HepG2 (cell line): ENCODE measurements around the gene SULT4A1. TPM values are rescaled to one million over a fixed set of nuclear protein-coding genes. Genes with fewer than 3 reads are reported as not detected.

Source experiments
- ATAC-seq: fragments of 200-7000 bp; cut with Tn5 transposase; 3 replicates; pipeline ENCODE4 v1.9.1; 2020; ENCODE audit warnings: mild to moderate bottlenecking, moderate library complexity
- BruUV-seq: library from RNA; stranded (reverse); fragments of 400-500 nt; replicated peaks from 2 replicates; lab custom pipeline; 2021; lab: Mats Ljungman, UMichigan
- CTCF ChIA-PET: fragments of 300-600 bp; formaldehyde crosslinking; extraction: SDS; loops from one replicate; lab custom pipeline; 2021; ENCODE audit warnings: low total read pairs, inconsistent platforms, low intra/inter-chr PET ratio; lab: Yijun Ruan, JAX
- POLR2A ChIA-PET: fragments of 350-600 bp; sonication (Branson Sonifier 250); formaldehyde crosslinking; loops from one replicate; lab custom pipeline; 2020; ENCODE audit warnings: antibody characterized with exemption, inconsistent platforms; lab: Yijun Ruan, JAX
- DNase-seq: peaks from one replicate; pipeline ENCODE4 v3.0.0-alpha.2; 2015; ENCODE audit warnings: low spot score
- FAIRE-seq: peaks from 3 replicates; lab custom pipeline; 2011; peaks lifted over from hg19 to GRCh38; lab: Jason Lieb, UNC
- H2AFZ ChIP-seq: one replicate; pipeline ENCODE4 v1.6.1; 2011; ENCODE audit warnings: low read length, inconsistent platforms
- H3K27ac ChIP-seq: fragments of 300-600 bp; 3 replicates; pipeline ENCODE4 v1.8.0; 2011; ENCODE audit warnings: mixed run types, mild to moderate bottlenecking, mixed read lengths, low read length, inconsistent platforms; ENCODE audit not compliant: insufficient read depth; ENCODE audit errors: extremely low read length
- H3K27me3 ChIP-seq, 2 experiments: fragments of 200-600 bp in 1 of 2; 2 replicates in 1 of 2; 3 replicates in 1 of 2; pipeline versions ENCODE4 v1.6.0 to v1.8.0; 2011; ENCODE audit warnings: low read length in 2 of 2, mild to moderate bottlenecking in 2 of 2, moderate library complexity in 2 of 2, inconsistent platforms in 1 of 2; ENCODE audit not compliant: insufficient read depth in 2 of 2, control insufficient read depth in 1 of 2
- H3K36me3 ChIP-seq, 2 experiments: fragments of 200-600 bp in 1 of 2; replicated peaks in 1 of 2; 2 replicates in 1 of 2; 3 replicates in 1 of 2; pipeline versions ENCODE4 v1.5.1 to v1.8.0; 2011; ENCODE audit warnings: low read length in 2 of 2, inconsistent platforms in 1 of 2; ENCODE audit not compliant: insufficient read depth in 2 of 2, control insufficient read depth in 1 of 2
- H3K4me1 ChIP-seq: 2 replicates; pipeline ENCODE4 v1.5.1; 2012; ENCODE audit warnings: low read length, inconsistent platforms; ENCODE audit not compliant: insufficient read depth
- H3K4me2 ChIP-seq: 2 replicates; pipeline ENCODE4 v1.6.0; 2011; ENCODE audit warnings: low read depth, low read length, inconsistent platforms
- H3K4me3 ChIP-seq, 3 experiments: fragments of 200-600 bp in 1 of 3; sonication (generic), shearing (Covaris generic) in 1 of 3; replicated peaks in 1 of 3; 2 replicates each; pipeline ENCODE4 v1.5.1; 2011 to 2016; ENCODE audit warnings: low read length in 3 of 3, inconsistent platforms in 2 of 3, low read depth in 2 of 3, mild to moderate bottlenecking in 2 of 3, control low read depth in 1 of 3, mixed read lengths in 1 of 3; ENCODE audit not compliant: insufficient read depth in 1 of 3
- H3K79me2 ChIP-seq: one replicate; pipeline ENCODE4 v1.6.1; 2011; ENCODE audit warnings: low read length, inconsistent platforms; ENCODE audit not compliant: insufficient read depth
- H3K9ac ChIP-seq: 2 replicates; pipeline ENCODE4 v1.6.0; 2011; ENCODE audit warnings: mild to moderate bottlenecking, low read depth, low read length, inconsistent platforms; ENCODE audit not compliant: insufficient read depth
- H3K9me3 ChIP-seq: 2 replicates; pipeline ENCODE4 v1.5.1; 2012; ENCODE audit warnings: mild to moderate bottlenecking, low read length
- H4K20me1 ChIP-seq: 2 replicates; pipeline ENCODE4 v1.6.0; 2011; ENCODE audit warnings: inconsistent platforms, mild to moderate bottlenecking, low read length, moderate library complexity; ENCODE audit not compliant: insufficient read depth
- CENPT ChIP-seq: sonication (generic); formaldehyde crosslinking; IDR thresholded peaks from 2 replicates; pipeline ENCODE4 v1.8.0; 2022; ENCODE audit warnings: low read depth, mild to moderate bottlenecking, moderate library complexity, missing genetic modification reagents
- CHD4 ChIP-seq: fragments of 200-600 bp; sonication (generic); IDR thresholded peaks from 2 replicates; pipeline ENCODE4 v1.7.0; 2017; ENCODE audit warnings: mild to moderate bottlenecking, low read length, borderline replicate concordance
- FOXK2 ChIP-seq: fragments of 450-650 bp; IDR thresholded peaks from 2 replicates; pipeline ENCODE4 v1.6.1; 2016
- MBD4 ChIP-seq: IDR thresholded peaks from 2 replicates; pipeline ENCODE4 v1.6.1; 2012; ENCODE audit warnings: low read length, inconsistent platforms, borderline replicate concordance
- MTF2 ChIP-seq: sonication (generic); formaldehyde crosslinking; IDR thresholded peaks from 2 replicates; pipeline ENCODE4 v1.5.0; 2020; ENCODE audit warnings: missing genetic modification reagents, borderline replicate concordance
- THAP8 ChIP-seq: sonication (generic); formaldehyde crosslinking; IDR thresholded peaks from 2 replicates; pipeline ENCODE4 v1.5.1; 2020; ENCODE audit warnings: missing genetic modification reagents, mild to moderate bottlenecking, borderline replicate concordance
- ZNF235 ChIP-seq: sonication (generic); formaldehyde crosslinking; IDR thresholded peaks from 2 replicates; pipeline ENCODE4 v1.8.1; 2023; ENCODE audit warnings: mild to moderate bottlenecking, missing genetic modification reagents, borderline replicate concordance
- WGBS: methylation state at CpG from one replicate; pipeline ENCODE4 v1.1.6; 2017; ENCODE audit warnings: low lambda C conversion rate; 5-methylcytosine and 5-hydroxymethylcytosine counted together
- in situ Hi-C: cut with HindIII; loops from 2 replicates; pipeline ENCODE4 v1.10.0; 2017; ENCODE audit warnings: low pct_unique_long_range_greater_than_20kb; ENCODE audit not compliant: extremely low pct_ligation_motif_present
- intact Hi-C: fragments of 100-400 bp; cut with micrococcal nuclease; formaldehyde crosslinking; loops from one replicate; pipeline ENCODE4 v1.10.0; 2022; ENCODE audit not compliant: unreplicated experiment
- polyA plus RNA-seq, 8 experiments: library from polyadenylated mRNA; depleted of rRNA in 3 of 8; stranded (reverse) in 7 of 8; unstranded in 1 of 8; fragments of >200 nt; fragmentation: Illumina TruSeq in 4 of 8; extraction: Trizol in 4 of 8; gene quantifications; 2 replicates each; pipeline versions ENCODE4 v1.2.1 to v1.2.3, GENCODE V29; 2011 to 2016; ENCODE audit warnings: low read depth in 4 of 8, missing spikeins in 1 of 8, mixed read lengths in 1 of 8; ENCODE audit not compliant: insufficient read depth in 1 of 8
- total RNA-seq, 5 experiments: library from RNA; depleted of rRNA; stranded (reverse); fragments of >200 nt; fragmentation: Illumina TruSeq; extraction: Trizol; gene quantifications; 2 replicates each; pipeline ENCODE4 v1.2.3, GENCODE V29; 2016; ENCODE audit warnings: low read depth in 1 of 5

SULT4A1 gene
- total and polyA plus RNA-seq, 2 of the 13 experiments (the other 11 are each of a cell fraction or from before 2014, with no cell fraction given): not detected

DNA sequence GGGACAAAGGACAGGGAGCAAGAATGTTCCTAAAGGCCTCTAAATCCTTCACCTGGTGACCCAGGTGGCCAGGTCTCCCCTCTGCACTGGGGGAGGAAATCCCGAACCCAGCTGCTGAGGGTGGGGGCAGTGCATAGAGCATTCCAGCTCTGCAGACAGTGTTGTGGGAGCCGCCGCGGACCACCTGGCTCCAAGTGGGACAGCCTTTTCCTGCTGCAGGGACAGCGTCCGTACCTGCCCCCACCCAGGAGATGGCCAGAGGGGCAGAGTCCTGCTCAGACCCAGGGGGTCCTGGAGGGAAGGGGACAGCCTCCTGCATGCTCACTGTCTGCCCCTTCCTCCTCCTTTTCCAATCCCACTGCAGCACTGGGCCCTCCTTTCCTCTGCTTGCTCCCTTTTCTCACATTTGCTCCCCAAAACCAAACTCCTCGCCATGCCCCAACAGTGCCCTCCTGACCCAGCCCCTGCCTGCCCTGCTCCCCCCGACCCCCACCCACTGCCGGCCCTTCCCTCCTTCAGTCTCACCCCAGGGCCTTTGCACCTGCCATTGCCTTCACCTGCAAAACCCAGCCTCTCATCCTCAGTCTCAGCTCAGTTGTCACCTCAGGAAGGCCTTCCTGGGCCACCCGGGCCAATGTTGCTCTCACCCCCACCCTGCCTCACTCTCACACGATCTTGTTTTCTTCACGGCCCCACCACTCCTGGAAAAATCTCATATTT is 16.7 kb upstream of the SULT4A1 start:
- H3K79me2 ChIP-seq: no peaks in the 10 kb centered on the region
- no peaks in the 10 kb centered on the region for H3K4me1 ChIP-seq
- no peak overlapping the region for H3K27ac ChIP-seq
- POLR2A ChIA-PET: no interaction called here
- intact Hi-C loops (no loop called here), in situ Hi-C loops (loop anchor here (25.0 kb wide), 1 partner anchor 758 kb away; no protein-coding TSS in a partner anchor)
- H3K9me3 ChIP-seq: no peaks in the 10 kb centered on the region
- no peak overlapping the region for H3K4me2 ChIP-seq
- H3K4me3 ChIP-seq: no peak overlapping the region
- H3K36me3 ChIP-seq: no peaks in the 10 kb centered on the region
- H3K27me3 ChIP-seq: peaks cover 0 to 3% of the 10 kb centered on the region in 2 experiments; a peak in 3 of 5 replicates
- no peak for DNase-seq
- WGBS: 26% methylated on average over 12 of the region's 12 CpGs
- TF ChIP-seq MTF2 (CRISPR knock-in tag) (no peak), ZNF235 (CRISPR knock-in tag) (no peak), THAP8 (no peak), CENPT (CRISPR knock-in tag) (no peak), MBD4 (no peak), FOXK2 (no peak), CHD4 (no peak)
- FAIRE-seq: no peak
- H4K20me1 ChIP-seq: no peaks in the 10 kb centered on the region
- no peak overlapping the region for H2AFZ ChIP-seq
- no peak for ATAC-seq
- no peak overlapping the region for H3K9ac ChIP-seq
- CTCF ChIA-PET: no interaction called here
- no TSS peak for BruUV-seq
